ENCODE results near the gene MLLT6. TPM values are rescaled to one million over a fixed set of nuclear protein-coding genes. Genes with fewer than 3 reads are reported as not detected.

Gene MLLT6
- total RNA-seq, 1 donor from 2014 or later = 192 TPM

- H3K27me3 Mint-ChIP-seq = no peaks in the 10 kb centered on the region
- H3K4me3 Mint-ChIP-seq = peak overlapping the region; percentile 82
- ChIA-PET POLR2A (interaction anchor here (0.6 to 2.8 kb wide), 11 partner anchors 15 to 172 kb away, joined by 3 to 31 read pairs (median 4); partner anchors contain the start of genes MLLT6, PSMB3 and RPL23), CTCF (interaction anchor here (0.7 to 3.4 kb wide), 7 partner anchors 21 to 172 kb away, joined by 3 to 22 read pairs (median 3); partner anchors contain the start of genes EPOP and MLLT6)
- peak overlapping the region; percentile 79 for H3K27ac Mint-ChIP-seq
- DNase-seq = no peak
- H3K9me3 Mint-ChIP-seq = no peaks in the 10 kb centered on the region
- ATAC-seq (ENCODE audit: low read depth) = no peak
- peaks cover 56% of the 10 kb centered on the region for H3K4me1 Mint-ChIP-seq
- TF ChIP-seq CTCF (IDR thresholded peaks at IDR 0.05) = no peak
- H3K36me3 Mint-ChIP-seq (ENCODE audit: low read depth) = peaks cover 7% of the 10 kb centered on the region
- intact Hi-C loops (cut with micrococcal nuclease) = loop anchor here (1.0 kb wide), 4 partner anchors 22 to 171 kb away; partner anchors contain the start of gene PSMB3
These were observed 25.7 kb downstream of the MLLT6 start for GRCh38 chr17:38730526-38731379.

GRCh38 chr17:38731526-38732294, 26.6 kb downstream of the MLLT6 start:
- no peak for ATAC-seq (ENCODE audit: low read depth)
- peaks cover 51% of the 10 kb centered on the region for H3K4me1 Mint-ChIP-seq

GRCh38 chr17:38732376-38733281, 27.6 kb downstream of the MLLT6 start:
- Mint-ChIP-seq H3K4me1 (peaks cover 42% of the 10 kb centered on the region), H3K4me3 (peak overlapping the region; percentile 37), H3K27me3 (no peaks in the 10 kb centered on the region), H3K27ac (peak overlapping the region; percentile 62), H3K36me3 (ENCODE audit: low read depth) (peaks cover 4% of the 10 kb centered on the region), H3K9me3 (no peaks in the 10 kb centered on the region)
- intact Hi-C loops (cut with micrococcal nuclease) = loop anchor here (1.0 kb wide), 1 partner anchor 421 kb away; no protein-coding TSS in a partner anchor
- ChIA-PET CTCF (interaction anchor here (1.4 to 4.2 kb wide), 4 partner anchors 28 to 174 kb away, joined by 3 to 41 read pairs (median 14); partner anchors contain the start of genes EPOP and MLLT6), POLR2A (interaction anchor here (2.8 kb wide), 1 partner anchor 27 kb away, joined by 31 read pairs; the partner anchor contains the start of gene MLLT6)
- no peak for ATAC-seq (ENCODE audit: low read depth)
- DNase-seq = no peak
- TF ChIP-seq CTCF (IDR thresholded peaks at IDR 0.05) = no peak

More at GRCh38 chr17:38731526-38732294, 26.6 kb downstream of the MLLT6 start:
- DNase-seq = no peak
- intact Hi-C loops (cut with micrococcal nuclease) = no loop called here
- ChIA-PET CTCF (interaction anchor here (1.1 to 3.4 kb wide), 4 partner anchors 27 to 173 kb away, joined by 3 to 22 read pairs (median 5); partner anchors contain the start of genes EPOP and MLLT6), POLR2A (interaction anchor here (1.2 to 2.8 kb wide), 7 partner anchors 17 to 173 kb away, joined by 3 to 31 read pairs (median 9); partner anchors contain the start of gene MLLT6)
- H3K4me3 Mint-ChIP-seq = peak overlapping the region; percentile 37
- H3K27ac Mint-ChIP-seq = peak overlapping the region; percentile 62
- no peaks in the 10 kb centered on the region for H3K9me3 Mint-ChIP-seq
- peaks cover 4% of the 10 kb centered on the region for H3K36me3 Mint-ChIP-seq (ENCODE audit: low read depth)
- H3K27me3 Mint-ChIP-seq = no peaks in the 10 kb centered on the region
- no peak for TF ChIP-seq CTCF (IDR thresholded peaks at IDR 0.05)

GRCh38 chr17:38733282-38733981, 28.4 kb downstream of the MLLT6 start:
- no peak for TF ChIP-seq CTCF (IDR thresholded peaks at IDR 0.05)
- Mint-ChIP-seq H3K27me3 (no peaks in the 10 kb centered on the region), H3K9me3 (no peaks in the 10 kb centered on the region), H3K4me3 (no peak overlapping the region), H3K4me1 (peaks cover 38% of the 10 kb centered on the region), H3K36me3 (ENCODE audit: low read depth) (peaks cover 4% of the 10 kb centered on the region), H3K27ac (no peak overlapping the region)
- CTCF ChIA-PET = interaction anchor here (1.2 to 4.8 kb wide), 7 partner anchors 17 to 175 kb away, joined by 3 to 135 read pairs (median 11); partner anchors contain the start of genes EPOP and PSMB3
- intact Hi-C loops (cut with micrococcal nuclease) = loop anchor here (1.0 kb wide), 1 partner anchor 420 kb away; no protein-coding TSS in a partner anchor
- DNase-seq (no peak), ATAC-seq (ENCODE audit: low read depth) (no peak)
- POLR2A ChIA-PET = no interaction called here

Data from activated B cell treated with CpG ODN at 0.5 μM for 24 hours (primary cell).